ENCODE data around the gene RHOT2. TPM values are rescaled to one million over a fixed set of nuclear protein-coding genes. Genes with fewer than 3 reads are reported as not detected.

Gene RHOT2
- total RNA-seq, 3 donors from 2014 or later = 124 to 138 (median 127) TPM

DNA sequence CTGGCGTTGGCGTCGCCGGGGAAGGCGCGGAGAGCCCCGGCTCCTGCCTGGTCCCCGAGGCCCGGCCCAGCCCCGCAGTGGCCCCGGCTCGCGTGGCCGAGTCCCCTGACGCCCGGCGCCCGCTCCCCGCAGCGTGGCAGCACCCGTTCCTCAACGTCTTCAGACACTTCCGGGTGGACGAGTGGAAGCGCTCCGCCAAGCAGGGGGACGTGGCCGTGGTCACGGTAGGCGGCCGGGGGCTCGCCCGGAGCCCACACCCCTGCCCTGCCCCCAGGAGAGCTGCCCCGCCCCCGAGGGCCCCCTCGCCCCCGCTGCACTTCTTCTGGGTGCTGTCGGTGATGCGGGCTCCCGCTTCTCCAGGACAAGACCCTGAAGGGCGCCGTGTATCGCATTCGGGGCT, 18.3 kb upstream of the RHOT2 start:
- no peak for TF ChIP-seq CTCF (IDR thresholded peaks at IDR 0.05)
- no peaks in the 10 kb centered on the region for H3K36me3 ChIP-seq (ENCODE audit: low read depth)
- no peaks in the 10 kb centered on the region for H3K9me3 ChIP-seq
- peak overlapping the region; percentile 25 for H3K4me3 ChIP-seq
- ATAC-seq (no peak), DNase-seq (peak in 1 of 3 donors; percentile 58)
- peaks cover 44% of the 10 kb centered on the region for H3K4me1 ChIP-seq (ENCODE audit: low read depth)
- intact Hi-C loops (cut with DNase I, micrococcal nuclease) = loop anchor here in 1 of 2 donors (10.0 kb wide), 1 partner anchor 55 kb away; the partner anchor contains the start of gene RAB40C

DNA sequence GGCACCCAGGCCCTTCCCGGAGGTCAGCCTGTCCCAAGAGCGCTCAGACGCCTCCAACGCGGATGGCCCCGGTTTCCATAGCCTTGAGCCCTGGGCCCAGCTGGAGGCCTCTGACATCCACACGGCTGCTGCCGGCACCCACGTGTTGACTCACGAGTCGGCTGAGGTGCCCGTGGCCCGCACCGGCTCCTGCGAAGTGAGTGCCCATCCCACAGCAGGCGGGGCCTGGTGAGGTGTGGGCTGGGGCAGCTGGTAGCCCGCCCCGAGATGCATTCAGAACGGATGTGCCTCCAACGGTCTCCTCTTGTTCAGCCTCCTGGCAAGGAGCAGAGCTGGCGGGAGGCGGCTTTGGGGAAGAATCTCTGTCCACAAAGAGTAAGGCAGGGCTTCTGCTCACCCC, 16.1 kb upstream of the RHOT2 start:
- no peak for TF ChIP-seq CTCF (IDR thresholded peaks at IDR 0.05)
- no peak for DNase-seq
- Histone ChIP-seq H3K4me3 (no peak overlapping the region), H3K4me1 (ENCODE audit: low read depth) (peaks cover 24% of the 10 kb centered on the region), H3K9me3 (no peaks in the 10 kb centered on the region), H3K36me3 (ENCODE audit: low read depth) (no peaks in the 10 kb centered on the region)
- intact Hi-C loops (cut with DNase I, micrococcal nuclease) = loop anchor here in 1 of 2 donors (10.0 kb wide), 1 partner anchor 57 kb away; the partner anchor contains the start of gene RAB40C
- no peak for ATAC-seq

GRCh38 chr16:652454-653305, 15.3 kb upstream of the RHOT2 start:
- intact Hi-C loops (cut with DNase I, micrococcal nuclease) = loop anchor here in 1 of 2 donors (10.0 kb wide), 1 partner anchor 58 kb away; the partner anchor contains the start of gene RAB40C
- DNase-seq (no peak), ATAC-seq (no peak)
- Histone ChIP-seq H3K4me1 (ENCODE audit: low read depth) (peaks cover 16% of the 10 kb centered on the region), H3K4me3 (no peak overlapping the region), H3K9me3 (no peaks in the 10 kb centered on the region), H3K36me3 (ENCODE audit: low read depth) (no peaks in the 10 kb centered on the region)
- no peak for TF ChIP-seq CTCF (IDR thresholded peaks at IDR 0.05)

GRCh38 chr16:654034-654433, 13.9 kb upstream of the RHOT2 start:
- no peak for TF ChIP-seq CTCF (IDR thresholded peaks at IDR 0.05)
- Histone ChIP-seq H3K36me3 (ENCODE audit: low read depth) (no peaks in the 10 kb centered on the region), H3K9me3 (no peaks in the 10 kb centered on the region), H3K4me3 (no peak overlapping the region), H3K4me1 (ENCODE audit: low read depth) (peaks cover 8% of the 10 kb centered on the region)
- ATAC-seq (no peak), DNase-seq (no peak)
- intact Hi-C loops (cut with DNase I, micrococcal nuclease) = loop anchor here in 1 of 2 donors (10.0 kb wide), 1 partner anchor 59 kb away; the partner anchor contains the start of gene RAB40C

- no peaks in the 10 kb centered on the region for H3K36me3 ChIP-seq (ENCODE audit: low read depth)
- no peak for TF ChIP-seq CTCF (IDR thresholded peaks at IDR 0.05)
- intact Hi-C loops (cut with DNase I, micrococcal nuclease) = loop anchor here in 1 of 2 donors (10.0 kb wide), 1 partner anchor 63 kb away; the partner anchor contains the start of gene RAB40C
- ATAC-seq = no peak
- peaks cover 12% of the 10 kb centered on the region for H3K4me1 ChIP-seq (ENCODE audit: low read depth)
- no peak for DNase-seq
- no peak overlapping the region for H3K4me3 ChIP-seq
- no peaks in the 10 kb centered on the region for H3K9me3 ChIP-seq
Measured at GRCh38 chr16:657487-657886, 10.4 kb upstream of the RHOT2 start.
